CD4-positive, alpha-beta T cell treated with Interleukin-6 at 100 ng/mL for 8 hours (primary cell): ENCODE data around the gene PEPD.
A peak's percentile ranks its signal among the peaks of the same experiment; 100 is the strongest.

ENCODE experiments used
- DNase-seq: peaks from one replicate; pipeline ENCODE4 v3.0.0-alpha.2; 2020; ENCODE audit warnings: mixed read lengths, low spot score

PEPD gene

GRCh38 chr19:33422369-33423180 is 99.0 kb downstream of the PEPD start:
- no peak for DNase-seq

- DNase-seq, result no peak
Observed at GRCh38 chr19:33421368-33421767, 100.2 kb downstream of the PEPD start.

DNA sequence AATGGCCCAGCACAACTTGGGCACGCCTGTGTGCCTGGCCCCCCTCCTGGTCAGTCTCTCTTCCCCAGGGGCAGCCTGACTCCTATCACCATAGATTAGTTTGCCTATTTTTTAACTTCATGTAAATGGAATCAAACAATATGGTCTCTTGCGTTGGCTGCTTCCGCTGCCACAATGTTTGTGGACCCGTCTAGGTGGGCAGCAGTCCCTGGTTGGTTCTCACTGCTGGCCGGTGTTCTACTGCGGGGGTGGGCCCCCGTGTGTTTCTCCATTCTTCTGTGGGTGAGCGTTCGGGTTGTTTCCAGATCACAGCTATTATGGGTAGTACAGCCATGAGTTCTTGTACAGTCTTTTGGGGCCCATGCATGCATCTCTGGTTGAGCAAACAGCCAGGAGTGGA is 100.8 kb downstream of the PEPD start:
- no peak for DNase-seq

DNA sequence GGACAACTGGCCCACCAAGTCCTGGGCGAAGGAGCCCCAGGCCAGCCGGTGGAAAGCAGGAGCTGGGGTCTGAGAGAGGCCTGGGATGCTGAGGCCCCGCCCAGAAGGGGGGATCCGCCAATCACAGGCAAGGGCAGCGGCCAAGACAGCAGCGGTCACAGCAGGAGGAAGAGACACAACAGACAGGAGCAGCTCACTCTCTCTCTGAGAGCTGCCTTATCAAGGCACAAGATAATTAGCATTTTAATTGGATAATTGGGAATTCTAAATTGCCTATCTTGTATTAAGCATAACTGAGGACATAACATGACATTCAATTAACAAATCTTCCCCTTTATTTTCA is 101.8 kb downstream of the PEPD start:
- no peak for DNase-seq

GRCh38 chr19:33418871-33419787 is 102.5 kb downstream of the PEPD start:
- no peak for DNase-seq

- no peak for DNase-seq
Observed at GRCh38 chr19:33418461-33418860, 103.1 kb downstream of the PEPD start.

DNA sequence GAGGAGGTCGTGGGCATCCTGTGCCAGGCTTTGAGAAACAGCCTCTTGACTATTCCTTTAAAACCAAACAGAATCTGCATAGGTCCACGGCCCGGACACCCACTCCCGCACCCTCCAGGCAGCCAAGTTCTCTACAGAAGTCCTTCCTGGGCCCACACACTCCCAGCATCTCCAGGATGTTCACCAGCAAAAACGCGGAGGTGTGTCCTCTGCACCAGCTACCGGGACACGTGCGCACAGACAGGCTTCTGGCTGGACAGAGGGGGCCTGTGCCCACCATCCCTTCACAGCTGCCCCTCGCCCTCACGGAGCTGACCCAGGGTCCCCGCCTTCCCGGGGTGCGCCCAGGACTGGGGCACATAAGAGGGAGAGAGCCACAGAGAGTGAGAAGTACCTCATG is 103.8 kb downstream of the PEPD start:
- DNase-seq, result no peak

DNA sequence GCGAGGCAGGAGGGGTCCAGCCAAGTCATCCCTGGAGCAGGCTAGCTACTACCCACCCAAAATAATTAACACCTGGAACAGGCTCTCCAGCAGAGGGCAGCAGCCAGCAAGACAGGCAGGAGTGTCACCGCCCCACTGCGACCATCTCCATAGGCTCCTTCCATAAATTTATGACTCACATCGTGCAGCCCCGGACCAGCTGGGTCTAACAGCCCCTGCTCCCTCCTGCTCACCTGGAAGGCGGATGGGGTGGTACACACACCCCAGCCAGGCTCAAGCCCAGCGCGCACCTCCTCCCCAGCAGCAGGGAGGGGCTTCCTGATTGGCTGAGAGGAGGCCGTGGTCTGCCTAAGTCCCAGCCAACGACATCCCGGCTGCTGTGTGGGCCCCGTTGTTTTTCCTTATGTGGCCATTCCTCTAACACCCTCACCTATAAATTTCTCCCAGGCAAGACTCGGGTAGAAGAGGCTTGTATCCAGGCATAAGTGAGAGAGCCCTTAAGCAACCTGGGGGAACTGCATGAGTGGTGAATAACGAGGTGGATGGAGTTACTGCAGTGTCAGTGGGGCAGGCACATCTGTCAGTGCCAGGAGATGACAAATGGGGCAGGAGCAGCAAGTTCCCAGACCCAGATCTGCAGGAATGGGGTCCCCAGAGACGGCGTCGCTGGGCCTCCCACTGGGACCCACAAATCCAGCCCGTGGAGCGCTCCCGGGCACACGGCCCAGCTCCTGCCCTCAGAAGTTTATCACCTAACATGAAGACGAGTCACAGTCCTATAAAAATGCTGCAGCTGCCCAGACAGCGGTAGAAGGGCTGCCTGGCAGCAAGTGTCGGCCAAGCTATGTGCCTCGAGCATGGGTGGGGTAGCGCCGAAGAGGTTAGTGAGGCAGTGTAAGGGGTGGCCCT is 105.0 kb downstream of the PEPD start:
- DNase-seq, result peak; percentile 62

DNA sequence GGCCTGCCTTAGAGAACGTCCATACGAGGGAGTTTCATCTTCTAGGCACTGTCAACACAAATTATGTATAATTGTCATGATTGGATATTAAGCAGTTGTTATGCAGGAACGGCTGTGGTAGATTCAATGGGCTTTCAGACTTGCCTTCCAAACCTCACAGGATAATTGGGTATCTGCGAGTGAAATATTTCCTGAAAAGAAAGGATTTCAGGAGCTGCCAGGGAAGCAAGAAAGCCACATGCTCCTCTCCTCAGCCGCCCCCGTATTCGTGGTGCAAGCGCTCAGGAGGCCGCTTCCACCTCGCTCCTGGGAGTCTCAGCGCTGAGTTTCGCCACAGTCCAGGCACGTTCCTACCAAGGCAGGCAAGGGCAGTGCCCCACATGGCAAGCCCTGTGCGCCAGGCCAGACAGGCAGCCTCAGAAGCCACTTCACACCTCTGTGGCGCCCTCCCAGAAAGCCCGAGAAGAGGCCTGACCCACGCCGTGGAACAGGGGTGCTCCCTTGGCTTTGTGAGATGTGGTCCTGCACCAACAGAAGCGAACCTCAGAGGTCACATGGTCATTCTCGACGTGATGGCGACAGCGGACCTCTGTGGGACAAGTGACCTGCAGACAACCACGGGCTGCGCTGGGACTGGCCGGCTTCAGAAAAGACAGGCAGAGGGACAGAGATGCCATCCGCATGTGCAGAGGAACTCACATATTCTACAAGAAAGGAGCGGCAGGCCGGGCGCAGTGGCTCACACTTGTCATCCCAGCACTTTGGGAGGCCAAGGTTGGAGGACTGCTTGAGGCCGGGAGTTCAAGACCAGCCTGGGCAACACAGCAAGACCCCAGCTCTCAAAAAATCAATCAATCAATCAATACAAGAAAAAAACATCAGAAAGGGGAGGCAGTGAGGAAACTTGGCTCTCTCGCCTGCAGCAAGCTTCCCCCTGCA is 106.7 kb downstream of the PEPD start:
- no peak for DNase-seq

DNA sequence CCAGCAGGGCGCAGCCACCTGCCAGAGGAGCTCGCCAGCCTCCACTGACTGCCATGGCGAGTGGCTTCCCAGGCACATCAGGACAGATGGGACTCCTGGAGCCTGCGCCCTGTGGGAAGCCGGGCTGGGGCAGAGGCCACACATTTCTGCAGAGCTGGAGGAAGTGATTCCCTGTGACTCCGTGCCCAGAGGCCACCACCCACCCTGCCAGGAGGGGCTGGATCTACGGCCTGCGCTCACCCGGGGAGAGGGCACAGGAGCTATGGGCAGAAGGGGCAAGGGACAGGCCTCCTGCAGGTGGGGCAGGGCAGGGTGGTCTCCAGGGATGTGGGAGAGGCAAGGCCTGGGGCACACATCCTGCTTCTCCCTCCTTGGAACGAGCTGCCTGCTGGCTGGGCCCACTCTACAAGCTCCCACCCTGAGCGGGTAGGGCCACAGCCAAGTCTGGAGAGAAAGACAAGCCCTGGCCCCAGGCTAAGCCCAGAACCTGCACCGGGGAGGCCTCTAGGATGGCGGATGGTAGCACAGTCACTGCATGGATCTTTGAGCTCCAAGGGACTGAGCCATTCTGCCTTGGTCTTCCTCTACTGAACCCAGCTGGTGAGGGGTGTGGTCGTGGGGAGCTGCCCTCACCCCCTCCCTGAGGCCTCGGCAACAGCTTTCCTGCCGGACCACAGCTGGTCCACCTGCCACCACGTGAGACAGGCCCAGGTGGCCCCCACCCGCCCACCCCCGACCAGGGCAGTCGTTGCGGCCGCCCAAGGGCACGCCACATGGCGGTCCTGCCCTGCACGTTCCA is 107.5 kb downstream of the PEPD start:
- DNase-seq, result no peak

DNA sequence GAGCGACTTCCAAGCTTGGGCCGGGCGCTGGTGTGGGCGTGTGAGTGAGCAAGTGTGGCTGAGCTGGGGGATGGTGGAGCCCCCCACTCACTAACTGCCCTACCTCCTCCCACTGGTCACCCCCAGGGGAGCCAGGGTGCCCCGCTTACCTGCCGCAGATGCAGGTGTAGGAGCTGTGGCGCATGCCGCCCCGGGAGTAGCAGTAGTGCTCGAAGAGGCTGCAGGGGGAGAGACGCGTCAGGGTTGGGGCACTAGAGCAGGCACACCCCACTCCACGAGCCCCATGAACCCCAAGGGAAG is 108.2 kb downstream of the PEPD start:
- no peak for DNase-seq

- no peak for DNase-seq
Observed at GRCh38 chr19:33412601-33413425, 108.8 kb downstream of the PEPD start.

GRCh38 chr19:33411621-33412180 is 109.9 kb downstream of the PEPD start:
- no peak for DNase-seq

GRCh38 chr19:33410915-33411401 is 110.6 kb downstream of the PEPD start:
- DNase-seq, result no peak

DNA sequence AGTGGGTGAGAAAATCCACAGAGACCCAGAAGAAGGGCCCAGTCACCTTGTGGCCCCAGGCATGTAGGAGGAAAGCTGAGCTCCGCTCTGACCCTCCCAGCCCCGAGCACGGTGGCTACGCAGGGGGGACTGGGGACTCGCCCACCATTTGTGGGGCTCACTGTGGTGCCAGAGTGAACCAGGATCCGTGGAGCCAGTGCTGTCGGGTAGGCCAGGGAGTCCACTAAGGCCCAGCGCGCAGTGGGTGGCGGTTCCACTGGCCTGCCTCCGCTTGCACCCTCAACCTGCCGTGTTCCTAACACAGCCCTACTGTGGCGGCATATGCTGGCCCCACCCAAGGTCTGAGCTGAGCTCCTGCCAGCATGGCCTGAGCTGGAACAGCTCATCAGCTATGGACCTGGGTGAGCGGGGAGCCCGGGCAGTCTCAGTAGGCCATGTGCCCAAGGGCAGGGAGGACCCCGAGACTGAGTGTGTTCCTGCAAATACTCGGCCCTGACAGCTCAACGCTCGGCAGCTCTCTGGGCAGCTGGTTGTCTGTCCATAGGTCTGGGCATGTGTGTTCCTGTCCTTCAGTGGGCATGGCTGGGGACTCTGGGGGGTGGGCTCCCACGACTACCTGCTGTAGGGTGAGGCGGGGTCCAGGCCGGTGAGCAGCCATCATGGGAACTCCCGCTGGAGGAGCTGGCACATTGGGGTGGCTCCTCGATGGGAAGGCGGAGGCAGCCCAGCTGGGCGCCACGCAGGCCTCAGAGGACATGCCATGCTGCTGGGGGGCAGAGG is 111.5 kb downstream of the PEPD start:
- no peak for DNase-seq

- DNase-seq, result no peak
Observed at GRCh38 chr19:33408538-33409434, 112.8 kb downstream of the PEPD start.

DNA sequence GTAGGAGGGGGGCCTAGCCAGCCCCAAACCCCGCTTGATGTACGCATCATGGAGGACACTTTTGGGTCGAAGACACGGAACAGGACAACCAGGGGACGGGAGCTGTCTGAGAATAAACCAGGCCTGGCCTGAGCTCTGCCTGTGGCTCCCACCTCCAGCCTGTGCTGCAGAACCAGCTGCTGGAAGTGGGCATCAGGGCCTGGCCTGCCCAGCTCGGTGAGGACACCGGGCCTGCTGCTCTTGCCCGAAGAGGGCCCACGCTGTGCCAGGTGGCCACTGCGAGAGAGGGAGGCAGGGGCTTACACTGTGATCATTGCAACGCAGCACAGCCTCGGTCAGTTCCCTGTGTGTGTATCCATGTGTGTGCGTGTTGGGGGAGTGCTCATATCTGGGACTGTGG is 113.5 kb downstream of the PEPD start:
- DNase-seq, result no peak
